ENCODE measurements around the gene TRIO.

The TRIO gene

DNA sequence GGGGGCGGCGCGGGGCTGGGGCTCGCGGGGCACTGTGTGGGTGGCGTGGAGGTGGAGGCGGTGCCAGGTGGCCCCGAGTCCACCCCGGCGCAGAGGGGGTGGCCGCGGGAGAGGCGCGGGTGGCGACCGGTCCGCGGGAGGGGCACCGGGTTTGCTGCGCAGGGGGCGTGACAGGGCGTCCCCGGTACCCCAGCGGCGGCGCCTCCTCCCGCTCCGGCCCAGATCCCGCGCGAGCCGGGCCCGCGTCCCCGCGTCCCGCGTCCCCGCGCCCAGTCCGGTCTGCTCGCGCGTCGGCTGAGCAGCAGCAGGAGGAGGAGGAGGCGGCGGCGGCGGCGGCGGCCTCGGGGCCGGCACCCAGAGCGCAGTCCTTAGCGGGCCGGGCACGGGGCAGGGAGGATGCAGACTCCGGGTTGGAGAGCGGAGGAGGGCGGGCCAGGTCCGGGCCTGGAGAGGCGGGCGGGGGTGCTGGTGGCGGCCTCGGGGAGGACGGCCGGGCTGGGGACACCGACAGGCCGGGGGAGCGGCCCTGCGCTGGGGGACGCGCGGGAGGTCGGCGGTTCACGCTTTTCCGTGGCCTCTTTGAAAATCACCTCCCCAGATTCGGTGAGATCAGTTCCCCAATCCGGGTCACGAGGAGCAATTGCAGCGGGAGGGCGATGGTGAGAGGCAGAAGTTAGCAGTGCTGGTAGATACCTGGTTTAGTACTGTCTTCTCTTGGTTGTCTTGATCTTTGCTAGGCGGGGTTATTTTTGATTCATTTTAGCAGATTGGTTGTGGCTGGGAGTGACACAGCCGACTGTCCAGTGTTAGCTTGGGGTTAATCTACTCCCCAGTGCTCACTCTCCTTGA lies 1.7 kb downstream of the TRIO start:
- peak overlapping the region; percentile 73 to 81 for H3K9ac ChIP-seq (ENCODE audit: low read depth in 1 of 2, low read length in 2 of 2)
- H3K9me3 ChIP-seq (ENCODE audit: control insufficient read depth in 1 of 2, low read length in 2 of 2) = no peaks in the 10 kb centered on the region
- H3K4me3 ChIP-seq (ENCODE audit: low read depth in 1 of 2, low read length in 2 of 2) = peak overlapping the region; percentile 81 to 91
- H3K36me3 ChIP-seq (ENCODE audit: control insufficient read depth in 1 of 2, insufficient read depth in 2 of 2, low read length in 2 of 2) = no peaks in the 10 kb centered on the region
- no peaks in the 10 kb centered on the region for H3K27me3 ChIP-seq (ENCODE audit: control insufficient read depth in 1 of 2, insufficient read depth in 2 of 2, low read length in 2 of 2)
- H3K27ac ChIP-seq (ENCODE audit: low read depth, low read length) = peak overlapping the region; percentile 83
- peaks cover 47 to 55% of the 10 kb centered on the region in 2 donors for H3K4me1 ChIP-seq (ENCODE audit: control insufficient read depth in 1 of 2, insufficient read depth in 2 of 2, low read length in 2 of 2)

DNA sequence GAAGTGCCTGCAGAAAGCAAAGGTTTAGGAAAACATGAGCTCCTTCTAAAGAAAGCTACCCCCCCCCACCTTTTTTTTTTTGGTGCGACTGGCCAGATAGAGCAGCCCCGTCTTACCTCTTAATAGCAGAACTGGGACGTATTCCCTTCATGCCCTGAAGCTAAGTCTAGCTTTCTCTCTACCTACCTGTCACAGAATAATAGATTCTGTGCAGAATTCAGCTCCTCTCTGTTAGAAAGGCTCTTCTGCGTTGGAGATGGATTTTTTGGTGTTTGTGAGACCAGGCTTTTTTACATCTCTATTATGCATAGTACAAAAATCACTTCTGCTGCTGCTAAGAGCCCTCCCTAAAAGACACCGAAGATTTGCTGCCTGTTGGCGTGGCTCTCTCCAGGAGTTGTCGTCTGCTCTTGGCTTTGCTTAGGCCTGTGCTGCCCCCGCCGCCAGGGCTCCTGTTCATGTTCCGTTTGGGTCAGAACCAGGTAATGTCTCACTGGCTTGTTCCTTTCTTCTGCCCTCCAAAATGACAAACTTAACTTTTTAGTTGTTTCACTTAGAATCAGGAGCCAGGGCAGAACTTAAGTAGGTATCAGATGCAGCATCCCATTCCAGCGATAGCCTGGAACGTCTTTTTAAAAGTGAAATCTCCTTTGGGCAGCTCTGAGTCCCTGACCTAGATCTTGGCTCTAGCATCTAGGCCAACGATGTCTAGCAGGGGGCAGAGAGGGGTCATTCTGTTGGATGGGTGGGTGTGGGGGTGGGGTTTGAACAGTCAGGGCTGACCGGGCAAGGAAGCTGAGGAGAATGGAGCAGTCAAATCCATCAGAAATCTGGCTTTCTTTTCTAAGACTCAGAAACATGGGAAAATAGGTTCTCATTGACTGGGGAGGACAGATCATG lies 2.5 kb downstream of the TRIO start:
- Histone ChIP-seq H3K4me3 (ENCODE audit: low read depth in 1 of 2, low read length in 2 of 2) (peak overlapping the region; percentile 73 to 91), H3K9ac (ENCODE audit: low read depth in 1 of 2, low read length in 2 of 2) (peak overlapping the region; percentile 48 to 81), H3K27me3 (ENCODE audit: control insufficient read depth in 1 of 2, insufficient read depth in 2 of 2, low read length in 2 of 2) (no peaks in the 10 kb centered on the region), H3K9me3 (ENCODE audit: control insufficient read depth in 1 of 2, low read length in 2 of 2) (no peaks in the 10 kb centered on the region), H3K36me3 (ENCODE audit: control insufficient read depth in 1 of 2, insufficient read depth in 2 of 2, low read length in 2 of 2) (no peaks in the 10 kb centered on the region), H3K4me1 (ENCODE audit: control insufficient read depth in 1 of 2, insufficient read depth in 2 of 2, low read length in 2 of 2) (peaks cover 52 to 57% of the 10 kb centered on the region in 2 donors), H3K27ac (ENCODE audit: low read depth, low read length) (peak overlapping the region; percentile 68)

DNA sequence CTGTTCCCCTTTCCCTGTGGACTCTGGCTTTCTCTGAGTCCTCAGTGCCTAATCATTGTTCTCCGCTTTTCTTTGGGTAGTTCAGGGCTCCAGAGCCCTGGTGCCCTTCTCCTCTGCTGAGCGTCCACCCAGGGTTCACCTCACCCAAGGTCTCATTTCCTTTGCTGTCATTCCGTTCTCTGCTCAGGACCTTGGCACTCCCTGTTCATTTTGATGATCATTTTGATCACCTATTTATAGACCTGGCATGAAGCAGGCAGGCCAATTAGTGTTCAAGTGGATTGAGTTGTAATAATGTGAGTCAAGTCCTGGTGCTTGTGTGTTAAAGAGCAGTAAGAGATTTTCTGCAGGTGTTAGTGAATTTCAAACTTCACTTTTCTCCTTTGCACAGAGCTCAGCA lies 3.6 kb downstream of the TRIO start:
- Histone ChIP-seq H3K9me3 (ENCODE audit: control insufficient read depth in 1 of 2, low read length in 2 of 2) (no peaks in the 10 kb centered on the region), H3K27ac (ENCODE audit: low read depth, low read length) (no peak overlapping the region), H3K27me3 (ENCODE audit: control insufficient read depth in 1 of 2, insufficient read depth in 2 of 2, low read length in 2 of 2) (no peaks in the 10 kb centered on the region), H3K4me1 (ENCODE audit: control insufficient read depth in 1 of 2, insufficient read depth in 2 of 2, low read length in 2 of 2) (peaks cover 52 to 57% of the 10 kb centered on the region in 2 donors), H3K36me3 (ENCODE audit: control insufficient read depth in 1 of 2, insufficient read depth in 2 of 2, low read length in 2 of 2) (no peaks in the 10 kb centered on the region), H3K4me3 (ENCODE audit: low read depth in 1 of 2, low read length in 2 of 2) (peak overlapping the region in 1 of 2 donors; percentile 1), H3K9ac (ENCODE audit: low read depth in 1 of 2, low read length in 2 of 2) (no peak overlapping the region)

DNA sequence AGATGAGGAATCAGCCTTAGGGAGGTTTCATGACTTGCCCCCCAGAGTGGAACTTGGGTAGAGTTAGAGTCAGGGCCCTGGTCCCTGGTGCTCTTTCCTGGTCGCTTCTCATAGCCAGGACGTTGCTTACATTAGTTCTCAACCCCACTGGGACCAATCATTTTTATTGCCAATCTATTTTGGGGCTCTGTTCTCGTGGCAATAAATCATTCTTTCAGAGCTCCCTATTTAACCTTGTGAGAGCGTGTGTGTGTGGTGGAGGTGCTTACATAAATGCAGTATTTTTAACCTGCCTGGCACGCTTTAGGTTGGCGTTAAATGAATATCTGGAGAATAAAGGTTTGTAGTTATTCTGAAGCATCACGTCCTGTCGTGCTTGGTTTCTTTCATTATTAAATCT lies 4.1 kb downstream of the TRIO start:
- Histone ChIP-seq H3K4me3 (ENCODE audit: low read depth in 1 of 2, low read length in 2 of 2) (no peak overlapping the region), H3K4me1 (ENCODE audit: control insufficient read depth in 1 of 2, insufficient read depth in 2 of 2, low read length in 2 of 2) (peaks cover 52 to 53% of the 10 kb centered on the region in 2 donors), H3K9ac (ENCODE audit: low read depth in 1 of 2, low read length in 2 of 2) (no peak overlapping the region)

DNA sequence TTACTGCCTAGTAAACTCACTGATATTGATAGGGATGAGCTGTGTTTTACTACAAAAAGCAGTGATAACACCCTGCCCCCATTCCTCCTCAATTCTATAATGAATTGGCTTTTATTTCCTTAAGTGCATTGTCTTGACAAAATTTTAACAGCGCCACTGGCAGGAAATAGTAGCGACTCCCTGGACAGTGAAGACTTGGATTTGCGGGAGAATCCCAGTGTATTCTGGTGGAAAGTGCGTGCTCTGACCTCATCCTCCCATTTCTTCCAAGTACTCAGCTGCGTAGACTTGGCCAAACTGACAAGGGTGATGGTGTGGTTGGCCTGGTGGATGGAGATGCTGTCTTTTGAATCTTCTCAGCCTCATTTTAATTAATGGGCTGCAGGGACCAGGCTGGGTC lies 5.3 kb downstream of the TRIO start:
- H3K4me3 ChIP-seq (ENCODE audit: low read depth in 1 of 2, low read length in 2 of 2) = no peak overlapping the region
- no peak overlapping the region for H3K27ac ChIP-seq (ENCODE audit: low read depth, low read length)
- H3K4me1 ChIP-seq (ENCODE audit: control insufficient read depth in 1 of 2, insufficient read depth in 2 of 2, low read length in 2 of 2) = peaks cover 56 to 59% of the 10 kb centered on the region in 2 donors
- no peaks in the 10 kb centered on the region for H3K27me3 ChIP-seq (ENCODE audit: control insufficient read depth in 1 of 2, insufficient read depth in 2 of 2, low read length in 2 of 2)
- H3K36me3 ChIP-seq (ENCODE audit: control insufficient read depth in 1 of 2, insufficient read depth in 2 of 2, low read length in 2 of 2) = no peaks in the 10 kb centered on the region
- no peaks in the 10 kb centered on the region for H3K9me3 ChIP-seq (ENCODE audit: control insufficient read depth in 1 of 2, low read length in 2 of 2)
- H3K9ac ChIP-seq (ENCODE audit: low read depth in 1 of 2, low read length in 2 of 2) = no peak overlapping the region

More for the DNA sequence above, 4.1 kb downstream of the TRIO start:
- no peak overlapping the region for H3K27ac ChIP-seq (ENCODE audit: low read depth, low read length)
- no peaks in the 10 kb centered on the region for H3K36me3 ChIP-seq (ENCODE audit: control insufficient read depth in 1 of 2, insufficient read depth in 2 of 2, low read length in 2 of 2)
- H3K9me3 ChIP-seq (ENCODE audit: control insufficient read depth in 1 of 2, low read length in 2 of 2) = no peaks in the 10 kb centered on the region
- no peaks in the 10 kb centered on the region for H3K27me3 ChIP-seq (ENCODE audit: control insufficient read depth in 1 of 2, insufficient read depth in 2 of 2, low read length in 2 of 2)

DNA sequence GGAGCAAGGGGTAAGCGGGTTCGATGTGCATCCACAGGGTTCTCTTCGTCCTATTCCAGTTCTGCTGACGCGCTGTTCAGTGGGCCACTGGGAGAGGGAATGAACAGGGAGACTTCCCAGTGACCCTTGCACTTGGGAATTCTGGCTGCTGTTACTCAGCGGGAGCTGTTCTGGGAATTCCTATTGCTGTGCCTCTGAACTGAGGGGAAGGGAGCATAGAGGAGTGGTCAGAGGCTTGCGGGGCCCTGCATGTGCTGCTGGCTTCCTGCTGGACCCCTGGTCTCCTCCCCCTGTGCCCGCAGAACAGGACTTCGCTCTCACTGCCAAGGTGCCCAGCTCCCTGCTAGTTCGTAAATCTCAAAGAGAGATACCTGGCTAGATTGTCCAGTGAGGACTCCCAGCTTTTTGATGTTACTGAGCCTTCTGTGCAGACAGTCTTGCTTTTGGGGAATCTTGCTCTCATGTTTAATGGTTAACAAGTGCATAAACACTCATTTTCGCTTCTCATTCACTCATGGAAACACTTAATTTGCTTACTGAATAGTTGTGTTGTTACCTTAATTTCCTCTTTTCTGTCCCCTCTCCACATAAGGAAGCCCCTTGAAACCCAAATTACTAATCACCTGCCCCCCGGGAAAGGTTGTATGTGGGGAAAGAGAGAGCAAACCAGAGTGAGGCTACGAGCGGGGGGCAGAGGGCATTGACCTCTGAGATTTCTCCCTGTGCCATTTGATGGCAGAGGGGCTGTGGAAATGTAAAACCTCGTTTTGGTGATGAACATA lies 5.9 kb downstream of the TRIO start:
- no peaks in the 10 kb centered on the region for H3K36me3 ChIP-seq (ENCODE audit: control insufficient read depth in 1 of 2, insufficient read depth in 2 of 2, low read length in 2 of 2)
- no peaks in the 10 kb centered on the region for H3K9me3 ChIP-seq (ENCODE audit: control insufficient read depth in 1 of 2, low read length in 2 of 2)
- peaks cover 62 to 65% of the 10 kb centered on the region in 2 donors for H3K4me1 ChIP-seq (ENCODE audit: control insufficient read depth in 1 of 2, insufficient read depth in 2 of 2, low read length in 2 of 2)
- peak overlapping the region in 1 of 2 donors; percentile 12 for H3K4me3 ChIP-seq (ENCODE audit: low read depth in 1 of 2, low read length in 2 of 2)
- H3K27ac ChIP-seq (ENCODE audit: low read depth, low read length) = no peak overlapping the region
- H3K27me3 ChIP-seq (ENCODE audit: control insufficient read depth in 1 of 2, insufficient read depth in 2 of 2, low read length in 2 of 2) = no peaks in the 10 kb centered on the region
- H3K9ac ChIP-seq (ENCODE audit: low read depth in 1 of 2, low read length in 2 of 2) = no peak overlapping the region

DNA sequence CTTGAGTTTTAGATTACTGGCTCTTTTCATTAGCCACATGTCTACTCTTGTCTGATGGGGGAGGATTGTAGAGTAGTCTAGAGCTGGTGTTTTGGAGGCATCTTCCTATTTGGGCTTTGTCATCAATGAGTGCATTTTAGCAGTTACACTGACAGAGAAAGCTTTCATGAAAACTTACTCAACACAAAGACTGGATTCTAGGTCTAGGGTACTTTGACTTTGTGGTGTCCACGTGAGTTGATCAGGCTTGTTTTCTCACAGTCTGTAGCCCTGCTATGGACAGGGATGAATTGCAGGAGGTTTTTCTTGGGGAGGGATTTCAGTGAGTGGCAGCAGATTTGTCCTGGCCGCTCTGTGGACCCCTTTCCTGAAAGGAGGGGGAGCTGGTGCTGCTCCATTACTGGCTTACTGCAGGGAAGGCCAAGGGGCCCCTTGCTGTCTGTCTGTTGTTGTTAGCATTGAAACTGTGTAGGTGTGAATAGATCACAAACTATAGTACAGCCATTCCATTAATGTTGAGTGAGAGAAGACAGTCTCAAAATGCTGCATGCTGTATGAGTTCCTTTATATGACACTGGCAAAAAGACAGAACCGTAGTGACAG lies 6.6 kb downstream of the TRIO start:
- no peak overlapping the region for H3K9ac ChIP-seq (ENCODE audit: low read depth in 1 of 2, low read length in 2 of 2)
- no peaks in the 10 kb centered on the region for H3K9me3 ChIP-seq (ENCODE audit: control insufficient read depth in 1 of 2, low read length in 2 of 2)
- no peak overlapping the region for H3K27ac ChIP-seq (ENCODE audit: low read depth, low read length)
- peaks cover 69 to 72% of the 10 kb centered on the region in 2 donors for H3K4me1 ChIP-seq (ENCODE audit: control insufficient read depth in 1 of 2, insufficient read depth in 2 of 2, low read length in 2 of 2)
- no peak overlapping the region for H3K4me3 ChIP-seq (ENCODE audit: low read depth in 1 of 2, low read length in 2 of 2)
- H3K36me3 ChIP-seq (ENCODE audit: control insufficient read depth in 1 of 2, insufficient read depth in 2 of 2, low read length in 2 of 2) = no peaks in the 10 kb centered on the region
- H3K27me3 ChIP-seq (ENCODE audit: control insufficient read depth in 1 of 2, insufficient read depth in 2 of 2, low read length in 2 of 2) = no peaks in the 10 kb centered on the region

DNA sequence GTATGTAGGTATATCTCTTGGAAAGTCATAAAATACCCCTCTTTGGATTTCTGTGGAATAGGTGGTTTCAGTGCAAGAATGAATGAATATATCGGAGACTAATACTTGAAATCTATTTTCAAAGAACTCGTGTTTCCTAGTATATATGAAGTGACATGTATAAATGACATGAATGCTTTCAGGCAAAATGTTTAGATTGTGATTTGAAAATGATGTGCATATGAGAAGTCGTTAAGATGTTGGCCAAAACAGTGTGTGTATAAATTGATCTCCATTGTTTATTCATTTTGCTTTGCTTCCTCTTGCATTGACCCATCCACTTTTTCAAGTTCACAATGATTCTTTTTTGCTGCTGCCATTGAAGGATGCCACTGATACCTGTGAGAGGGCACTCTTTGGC lies 8.3 kb downstream of the TRIO start:
- Histone ChIP-seq H3K27me3 (ENCODE audit: control insufficient read depth in 1 of 2, insufficient read depth in 2 of 2, low read length in 2 of 2) (no peaks in the 10 kb centered on the region), H3K4me1 (ENCODE audit: control insufficient read depth in 1 of 2, insufficient read depth in 2 of 2, low read length in 2 of 2) (peaks cover 63 to 68% of the 10 kb centered on the region in 2 donors), H3K36me3 (ENCODE audit: control insufficient read depth in 1 of 2, insufficient read depth in 2 of 2, low read length in 2 of 2) (no peaks in the 10 kb centered on the region), H3K9ac (ENCODE audit: low read depth in 1 of 2, low read length in 2 of 2) (no peak overlapping the region), H3K27ac (ENCODE audit: low read depth, low read length) (no peak overlapping the region), H3K9me3 (ENCODE audit: control insufficient read depth in 1 of 2, low read length in 2 of 2) (no peaks in the 10 kb centered on the region), H3K4me3 (ENCODE audit: low read depth in 1 of 2, low read length in 2 of 2) (no peak overlapping the region)

DNA sequence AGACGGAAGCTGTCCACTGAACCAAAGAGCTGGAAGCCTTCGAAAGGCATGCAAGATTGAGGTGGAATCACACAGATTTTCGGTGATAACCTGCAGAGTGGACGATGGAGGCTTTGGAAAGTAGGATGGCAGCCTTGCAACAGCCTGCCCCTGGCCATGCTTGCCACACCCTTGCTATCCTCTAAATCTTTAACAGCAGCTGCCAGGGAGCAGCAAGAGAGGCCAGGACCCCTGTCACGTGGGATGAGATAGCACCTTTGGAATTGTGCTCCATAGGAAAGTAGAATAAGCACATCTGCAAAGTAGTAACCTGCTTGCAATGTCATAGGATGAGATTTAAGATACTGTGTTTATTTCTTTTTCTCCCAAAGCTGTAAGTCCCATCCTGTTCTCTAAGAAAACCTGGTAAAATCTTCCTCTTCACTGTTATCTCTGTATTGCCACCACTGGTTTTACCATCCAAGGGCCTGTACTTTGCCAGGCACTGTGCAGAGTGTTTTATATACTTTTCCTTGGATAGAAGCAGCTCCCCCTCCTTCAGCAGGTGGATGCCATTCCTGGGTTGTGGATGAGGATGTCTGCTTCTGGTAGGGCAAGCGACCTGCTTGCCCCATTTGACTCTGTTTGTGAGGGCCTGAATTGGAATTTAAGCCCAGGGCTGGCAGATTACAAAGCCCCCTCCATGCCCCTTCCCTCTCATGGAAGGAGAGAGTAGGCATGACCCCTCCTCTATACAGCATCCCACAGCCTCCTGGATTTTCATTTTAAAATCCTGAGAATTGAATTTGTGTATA lies 10.1 kb downstream of the TRIO start:
- no peak overlapping the region for H3K4me3 ChIP-seq (ENCODE audit: low read depth in 1 of 2, low read length in 2 of 2)
- H3K27ac ChIP-seq (ENCODE audit: low read depth, low read length) = no peak overlapping the region
- no peaks in the 10 kb centered on the region for H3K36me3 ChIP-seq (ENCODE audit: control insufficient read depth in 1 of 2, insufficient read depth in 2 of 2, low read length in 2 of 2)
- peak overlapping the region in 1 of 2 donors; percentile 56 for H3K9ac ChIP-seq (ENCODE audit: low read depth in 1 of 2, low read length in 2 of 2)
- no peaks in the 10 kb centered on the region for H3K9me3 ChIP-seq (ENCODE audit: control insufficient read depth in 1 of 2, low read length in 2 of 2)
- no peaks in the 10 kb centered on the region for H3K27me3 ChIP-seq (ENCODE audit: control insufficient read depth in 1 of 2, insufficient read depth in 2 of 2, low read length in 2 of 2)
- peaks cover 47 to 50% of the 10 kb centered on the region in 2 donors for H3K4me1 ChIP-seq (ENCODE audit: control insufficient read depth in 1 of 2, insufficient read depth in 2 of 2, low read length in 2 of 2)

All from duodenal mucosa (tissue), 2 donors.